Neutrophil (primary cell): Measurements from ENCODE around the gene AGPS.

ENCODE experiments used
- H3K27ac ChIP-seq: fragments of 200-600 bp; sonication (generic); 2 replicates; pipeline ENCODE4 v1.5.1; 2016; ENCODE audit warnings: mild to moderate bottlenecking, moderate library complexity
- H3K27me3 ChIP-seq: fragments of 200-600 bp; sonication (generic); 2 replicates; pipeline ENCODE4 v1.6.0; 2016; ENCODE audit warnings: mild to moderate bottlenecking
- H3K36me3 ChIP-seq: fragments of 200-600 bp; sonication (generic); 2 replicates; pipeline ENCODE4 v1.5.1; 2017
- H3K4me1 ChIP-seq, 2 experiments: fragments of 200-600 bp in 1 of 2; sonication (generic) in 1 of 2; 1 replicate in 1 of 2; 2 replicates in 1 of 2; pipeline versions ENCODE4 v1.5.1 to v1.6.1; 2013 to 2016; ENCODE audit warnings: low read depth in 1 of 2, low read length in 1 of 2, mild to moderate bottlenecking in 1 of 2, moderate library complexity in 1 of 2; ENCODE audit not compliant: control insufficient read depth in 1 of 2, insufficient read depth in 1 of 2
- H3K4me3 ChIP-seq, 2 experiments: fragments of 200-600 bp in 1 of 2; sonication (generic) in 1 of 2; 1 replicate in 1 of 2; 2 replicates in 1 of 2; pipeline ENCODE4 v1.5.1; 2013 to 2016; ENCODE audit warnings: low read depth in 1 of 2, low read length in 1 of 2, mild to moderate bottlenecking in 1 of 2, moderate library complexity in 1 of 2
- H3K9me3 ChIP-seq: fragments of 200-600 bp; sonication (generic); 2 replicates; pipeline ENCODE4 v1.5.1; 2016
- TF ChIP-seq, protein P1 (sequence below): fragments of 200-600 bp; sonication (generic); IDR thresholded peaks from 2 replicates; pipeline ENCODE4 v1.5.1; 2016; ENCODE audit warnings: antibody characterized with exemption

Gene AGPS

DNA sequence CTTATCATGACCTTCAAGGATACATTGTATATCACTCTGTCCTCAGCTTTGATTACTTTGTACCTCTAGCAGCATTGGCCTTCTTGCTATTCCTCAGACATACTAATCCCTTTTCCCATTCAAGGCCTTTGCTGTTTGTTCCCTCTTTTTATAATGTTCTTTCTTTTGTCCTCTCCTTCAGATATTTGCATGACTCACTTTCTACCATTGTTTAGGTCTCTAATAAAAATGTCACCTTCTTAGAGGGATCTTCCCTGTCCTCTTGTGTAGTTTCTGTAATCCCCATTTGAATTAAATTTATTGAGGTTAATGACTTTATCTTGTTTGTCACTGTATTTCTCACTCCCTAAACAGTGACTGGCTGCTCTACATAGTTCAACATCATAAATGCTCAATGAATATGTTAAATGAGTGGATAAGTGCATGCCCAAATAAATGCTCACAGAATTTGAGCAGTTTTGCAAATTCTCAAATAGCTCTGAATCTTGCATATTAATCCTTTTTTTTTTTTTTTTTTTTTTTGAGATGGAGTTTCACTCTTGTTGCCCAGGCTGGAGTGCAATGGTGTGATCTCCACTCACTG, 135.9 kb downstream of the AGPS start:
- Histone ChIP-seq H3K4me1 (no peaks in the 10 kb centered on the region), H3K36me3 (peaks cover 39% of the 10 kb centered on the region)
- TF ChIP-seq, protein P1, sequence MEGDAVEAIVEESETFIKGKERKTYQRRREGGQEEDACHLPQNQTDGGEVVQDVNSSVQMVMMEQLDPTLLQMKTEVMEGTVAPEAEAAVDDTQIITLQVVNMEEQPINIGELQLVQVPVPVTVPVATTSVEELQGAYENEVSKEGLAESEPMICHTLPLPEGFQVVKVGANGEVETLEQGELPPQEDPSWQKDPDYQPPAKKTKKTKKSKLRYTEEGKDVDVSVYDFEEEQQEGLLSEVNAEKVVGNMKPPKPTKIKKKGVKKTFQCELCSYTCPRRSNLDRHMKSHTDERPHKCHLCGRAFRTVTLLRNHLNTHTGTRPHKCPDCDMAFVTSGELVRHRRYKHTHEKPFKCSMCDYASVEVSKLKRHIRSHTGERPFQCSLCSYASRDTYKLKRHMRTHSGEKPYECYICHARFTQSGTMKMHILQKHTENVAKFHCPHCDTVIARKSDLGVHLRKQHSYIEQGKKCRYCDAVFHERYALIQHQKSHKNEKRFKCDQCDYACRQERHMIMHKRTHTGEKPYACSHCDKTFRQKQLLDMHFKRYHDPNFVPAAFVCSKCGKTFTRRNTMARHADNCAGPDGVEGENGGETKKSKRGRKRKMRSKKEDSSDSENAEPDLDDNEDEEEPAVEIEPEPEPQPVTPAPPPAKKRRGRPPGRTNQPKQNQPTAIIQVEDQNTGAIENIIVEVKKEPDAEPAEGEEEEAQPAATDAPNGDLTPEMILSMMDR = no peak

DNA sequence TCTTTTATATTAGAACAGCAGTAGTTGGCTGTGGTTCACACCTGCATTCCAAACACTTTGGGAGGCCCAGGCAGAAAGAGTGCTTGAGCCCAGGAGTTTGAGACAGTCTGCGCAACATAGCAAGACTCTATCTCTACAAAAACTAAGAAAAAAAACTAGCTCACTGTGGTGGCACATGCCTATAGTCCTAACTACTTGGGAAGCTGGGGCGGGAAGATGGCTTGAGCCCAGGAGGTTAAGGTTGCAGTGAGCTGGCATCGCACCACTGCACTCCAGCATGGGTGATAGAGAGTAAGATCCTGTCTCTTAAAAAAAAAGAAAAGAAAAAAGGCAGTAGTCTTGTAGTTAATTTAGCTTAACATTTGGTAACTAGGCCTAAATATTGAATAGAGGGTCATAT, 136.6 kb downstream of the AGPS start:
- Histone ChIP-seq H3K27ac (no peak overlapping the region), H3K4me1 (no peaks in the 10 kb centered on the region), H3K4me3 (no peak overlapping the region), H3K9me3 (no peaks in the 10 kb centered on the region), H3K27me3 (no peaks in the 10 kb centered on the region), H3K36me3 (peaks cover 33% of the 10 kb centered on the region)
- TF ChIP-seq, protein P1 = no peak

More for the DNA sequence above, 135.9 kb downstream of the AGPS start:
- H3K4me3 ChIP-seq = no peak overlapping the region
- no peak overlapping the region for H3K27ac ChIP-seq
- H3K9me3 ChIP-seq = no peaks in the 10 kb centered on the region
- no peaks in the 10 kb centered on the region for H3K27me3 ChIP-seq

- Histone ChIP-seq H3K9me3 (no peaks in the 10 kb centered on the region), H3K27ac (no peak overlapping the region), H3K4me1 (no peaks in the 10 kb centered on the region), H3K36me3 (peaks cover 24% of the 10 kb centered on the region), H3K27me3 (no peaks in the 10 kb centered on the region), H3K4me3 (no peak overlapping the region)
- TF ChIP-seq, protein P1 = no peak
Observed at GRCh38 chr2:177530561-177530960, 138.0 kb downstream of the AGPS start.

- TF ChIP-seq, protein P1 = no peak
- Histone ChIP-seq H3K4me3 (no peak overlapping the region), H3K4me1 (no peaks in the 10 kb centered on the region), H3K9me3 (no peaks in the 10 kb centered on the region), H3K27me3 (no peaks in the 10 kb centered on the region), H3K36me3 (peaks cover 18% of the 10 kb centered on the region), H3K27ac (no peak overlapping the region)
Observed at GRCh38 chr2:177531706-177532105, 139.1 kb downstream of the AGPS start.

GRCh38 chr2:177532567-177532966, 140.0 kb downstream of the AGPS start:
- TF ChIP-seq, protein P1 = no peak
- Histone ChIP-seq H3K4me1 (no peaks in the 10 kb centered on the region), H3K36me3 (peaks cover 16% of the 10 kb centered on the region), H3K4me3 (no peak overlapping the region), H3K27me3 (no peaks in the 10 kb centered on the region), H3K27ac (no peak overlapping the region), H3K9me3 (no peaks in the 10 kb centered on the region)
